ENCODE data around the gene EIPR1. TPM values are rescaled to one million over a fixed set of nuclear protein-coding genes. Genes with fewer than 3 reads are reported as not detected.

Gene EIPR1
- total RNA-seq, 2 donors from 2014 or later: 25.1 to 28.5 TPM

- Mint-ChIP-seq H3K4me1 (peaks cover 16% of the 10 kb centered on the region), H3K27ac (no peak overlapping the region), H3K36me3 (ENCODE audit: low read depth) (peaks cover 2% of the 10 kb centered on the region), H3K27me3 (no peaks in the 10 kb centered on the region), H3K4me3 (no peak overlapping the region)
- DNase-seq: no peak
- no peak for ATAC-seq
- no peaks in the 10 kb centered on the region for H3K9me3 ChIP-seq (ENCODE audit: control insufficient read depth, low read length, poor library complexity, severe bottlenecking)
These were observed 36.1 kb upstream of the EIPR1 start for GRCh38 chr2:3413697-3414096.

GRCh38 chr2:3411103-3411502 is 33.5 kb upstream of the EIPR1 start:
- Mint-ChIP-seq H3K27ac (no peak overlapping the region), H3K4me1 (peaks cover 18% of the 10 kb centered on the region), H3K36me3 (ENCODE audit: low read depth) (peaks cover 4% of the 10 kb centered on the region), H3K27me3 (no peaks in the 10 kb centered on the region), H3K4me3 (no peak overlapping the region)
- H3K9me3 ChIP-seq (ENCODE audit: control insufficient read depth, low read length, poor library complexity, severe bottlenecking): no peaks in the 10 kb centered on the region
- ATAC-seq (no peak), DNase-seq (no peak)

GRCh38 chr2:3409627-3410170 is 32.1 kb upstream of the EIPR1 start:
- H3K27ac Mint-ChIP-seq: peak overlapping the region; percentile 59
- ATAC-seq (no peak), DNase-seq (no peak)
- no peaks in the 10 kb centered on the region for H3K9me3 ChIP-seq (ENCODE audit: control insufficient read depth, low read length, poor library complexity, severe bottlenecking)
- H3K4me1 Mint-ChIP-seq: peaks cover 17% of the 10 kb centered on the region
- peaks cover 6% of the 10 kb centered on the region for H3K36me3 Mint-ChIP-seq (ENCODE audit: low read depth)
- H3K27me3 Mint-ChIP-seq: no peaks in the 10 kb centered on the region
- no peak overlapping the region for H3K4me3 Mint-ChIP-seq

GRCh38 chr2:3408781-3409180 is 31.2 kb upstream of the EIPR1 start:
- no peak overlapping the region for H3K4me3 Mint-ChIP-seq
- ATAC-seq (no peak), DNase-seq (no peak)
- peak overlapping the region; percentile 71 for H3K27ac Mint-ChIP-seq
- H3K9me3 ChIP-seq (ENCODE audit: control insufficient read depth, low read length, poor library complexity, severe bottlenecking): no peaks in the 10 kb centered on the region
- H3K27me3 Mint-ChIP-seq: no peaks in the 10 kb centered on the region
- peaks cover 6% of the 10 kb centered on the region for H3K36me3 Mint-ChIP-seq (ENCODE audit: low read depth)
- peaks cover 22% of the 10 kb centered on the region for H3K4me1 Mint-ChIP-seq

- Mint-ChIP-seq H3K36me3 (ENCODE audit: low read depth) (peaks cover 6% of the 10 kb centered on the region), H3K4me3 (no peak overlapping the region), H3K27ac (peak overlapping the region; percentile 11), H3K4me1 (peaks cover 17% of the 10 kb centered on the region), H3K27me3 (no peaks in the 10 kb centered on the region)
- ATAC-seq: no peak
- no peak for DNase-seq
- H3K9me3 ChIP-seq (ENCODE audit: control insufficient read depth, low read length, poor library complexity, severe bottlenecking): no peaks in the 10 kb centered on the region
These were observed 28.9 kb upstream of the EIPR1 start for GRCh38 chr2:3406501-3406900.

- Mint-ChIP-seq H3K27ac (peak overlapping the region; percentile 11), H3K36me3 (ENCODE audit: low read depth) (peaks cover 6% of the 10 kb centered on the region)
These were observed 28.3 kb upstream of the EIPR1 start for GRCh38 chr2:3405876-3406275.

GRCh38 chr2:3405307-3405706 is 27.7 kb upstream of the EIPR1 start:
- Mint-ChIP-seq H3K36me3 (ENCODE audit: low read depth) (peaks cover 6% of the 10 kb centered on the region), H3K27ac (no peak overlapping the region), H3K4me1 (peaks cover 19% of the 10 kb centered on the region), H3K27me3 (no peaks in the 10 kb centered on the region), H3K4me3 (no peak overlapping the region)
- ATAC-seq (no peak), DNase-seq (no peak)
- H3K9me3 ChIP-seq (ENCODE audit: control insufficient read depth, low read length, poor library complexity, severe bottlenecking): no peaks in the 10 kb centered on the region

More at GRCh38 chr2:3405876-3406275, 28.3 kb upstream of the EIPR1 start:
- H3K27me3 Mint-ChIP-seq: no peaks in the 10 kb centered on the region
- DNase-seq (no peak), ATAC-seq (no peak)
- no peaks in the 10 kb centered on the region for H3K9me3 ChIP-seq (ENCODE audit: control insufficient read depth, low read length, poor library complexity, severe bottlenecking)
- H3K4me1 Mint-ChIP-seq: peaks cover 13% of the 10 kb centered on the region
- H3K4me3 Mint-ChIP-seq: peak overlapping the region; percentile 15

- Mint-ChIP-seq H3K27me3 (no peaks in the 10 kb centered on the region), H3K4me3 (no peak overlapping the region), H3K27ac (no peak overlapping the region), H3K4me1 (peaks cover 17% of the 10 kb centered on the region), H3K36me3 (ENCODE audit: low read depth) (peaks cover 4% of the 10 kb centered on the region)
- H3K9me3 ChIP-seq (ENCODE audit: control insufficient read depth, low read length, poor library complexity, severe bottlenecking): no peaks in the 10 kb centered on the region
- DNase-seq (no peak), ATAC-seq (no peak)
These were observed 26.8 kb upstream of the EIPR1 start for GRCh38 chr2:3404349-3404894.

- H3K27ac Mint-ChIP-seq: peak overlapping the region; percentile 43
- DNase-seq: no peak
- H3K9me3 ChIP-seq (ENCODE audit: control insufficient read depth, low read length, poor library complexity, severe bottlenecking): no peaks in the 10 kb centered on the region
- H3K36me3 Mint-ChIP-seq (ENCODE audit: low read depth): peaks cover 4% of the 10 kb centered on the region
- H3K4me1 Mint-ChIP-seq: peaks cover 17% of the 10 kb centered on the region
- no peak overlapping the region for H3K4me3 Mint-ChIP-seq
- no peak for ATAC-seq
- no peaks in the 10 kb centered on the region for H3K27me3 Mint-ChIP-seq
These were observed 26.1 kb upstream of the EIPR1 start for GRCh38 chr2:3403587-3404334.

- no peak overlapping the region for H3K27ac Mint-ChIP-seq
- ATAC-seq: no peak
These were observed 22.2 kb upstream of the EIPR1 start for GRCh38 chr2:3399829-3400228.

GRCh38 chr2:3399381-3399780 is 21.8 kb upstream of the EIPR1 start:
- peaks cover 11% of the 10 kb centered on the region for H3K9me3 ChIP-seq (ENCODE audit: control insufficient read depth, low read length, poor library complexity, severe bottlenecking)
- Mint-ChIP-seq H3K4me3 (no peak overlapping the region), H3K27me3 (no peaks in the 10 kb centered on the region), H3K27ac (no peak overlapping the region), H3K4me1 (peaks cover 11% of the 10 kb centered on the region), H3K36me3 (ENCODE audit: low read depth) (peaks cover 3% of the 10 kb centered on the region)
- ATAC-seq: no peak
- DNase-seq: no peak

More at GRCh38 chr2:3399829-3400228, 22.2 kb upstream of the EIPR1 start:
- Mint-ChIP-seq H3K36me3 (ENCODE audit: low read depth) (peaks cover 3% of the 10 kb centered on the region), H3K27me3 (no peaks in the 10 kb centered on the region), H3K4me3 (no peak overlapping the region), H3K4me1 (peaks cover 15% of the 10 kb centered on the region)
- DNase-seq: no peak
- peaks cover 11% of the 10 kb centered on the region for H3K9me3 ChIP-seq (ENCODE audit: control insufficient read depth, low read length, poor library complexity, severe bottlenecking)

- H3K27ac Mint-ChIP-seq: no peak overlapping the region
- H3K4me1 Mint-ChIP-seq: peaks cover 9% of the 10 kb centered on the region
- no peak for DNase-seq
- H3K4me3 Mint-ChIP-seq: no peak overlapping the region
- peaks cover 3% of the 10 kb centered on the region for H3K36me3 Mint-ChIP-seq (ENCODE audit: low read depth)
- no peaks in the 10 kb centered on the region for H3K27me3 Mint-ChIP-seq
- no peak for ATAC-seq
- peaks cover 11% of the 10 kb centered on the region for H3K9me3 ChIP-seq (ENCODE audit: control insufficient read depth, low read length, poor library complexity, severe bottlenecking)
These were observed 21.2 kb upstream of the EIPR1 start for GRCh38 chr2:3398857-3399256.

- Mint-ChIP-seq H3K36me3 (ENCODE audit: low read depth) (peaks cover 3% of the 10 kb centered on the region), H3K4me1 (peaks cover 10% of the 10 kb centered on the region), H3K27ac (no peak overlapping the region), H3K27me3 (no peaks in the 10 kb centered on the region), H3K4me3 (no peak overlapping the region)
- no peak for DNase-seq
- ATAC-seq: no peak
- peaks cover 11% of the 10 kb centered on the region for H3K9me3 ChIP-seq (ENCODE audit: control insufficient read depth, low read length, poor library complexity, severe bottlenecking)
These were observed 19.4 kb upstream of the EIPR1 start for GRCh38 chr2:3396920-3397559.

Data from T-helper 17 cell (primary cell).